ENCODE measurements around the gene EIF1AD.

EIF1AD gene

GRCh38 chr11:66020212-66020611 lies 18.3 kb upstream of the EIF1AD start:
- Histone ChIP-seq H3K27me3 (ENCODE audit: insufficient read depth, low read length) (peaks cover 27% of the 10 kb centered on the region), H3K9ac (ENCODE audit: low read depth, low read length) (no peak overlapping the region), H3K36me3 (ENCODE audit: insufficient read depth, low read depth, low read length) (no peaks in the 10 kb centered on the region), H3K4me1 (ENCODE audit: insufficient read depth, low read length) (no peaks in the 10 kb centered on the region), H3K9me3 (ENCODE audit: insufficient read depth, low read depth, low read length) (no peaks in the 10 kb centered on the region), H3K27ac (ENCODE audit: low read length) (no peak overlapping the region), H3K4me3 (ENCODE audit: low read length) (no peak overlapping the region)

- Histone ChIP-seq H3K4me1 (ENCODE audit: insufficient read depth, low read length) (no peaks in the 10 kb centered on the region), H3K4me3 (ENCODE audit: low read length) (no peak overlapping the region), H3K27ac (ENCODE audit: low read length) (no peak overlapping the region), H3K9ac (ENCODE audit: low read depth, low read length) (no peak overlapping the region), H3K27me3 (ENCODE audit: insufficient read depth, low read length) (peaks cover 21% of the 10 kb centered on the region), H3K9me3 (ENCODE audit: insufficient read depth, low read depth, low read length) (no peaks in the 10 kb centered on the region), H3K36me3 (ENCODE audit: insufficient read depth, low read depth, low read length) (no peaks in the 10 kb centered on the region)
These were observed 15.4 kb upstream of the EIF1AD start for GRCh38 chr11:66017321-66017720.

DNA sequence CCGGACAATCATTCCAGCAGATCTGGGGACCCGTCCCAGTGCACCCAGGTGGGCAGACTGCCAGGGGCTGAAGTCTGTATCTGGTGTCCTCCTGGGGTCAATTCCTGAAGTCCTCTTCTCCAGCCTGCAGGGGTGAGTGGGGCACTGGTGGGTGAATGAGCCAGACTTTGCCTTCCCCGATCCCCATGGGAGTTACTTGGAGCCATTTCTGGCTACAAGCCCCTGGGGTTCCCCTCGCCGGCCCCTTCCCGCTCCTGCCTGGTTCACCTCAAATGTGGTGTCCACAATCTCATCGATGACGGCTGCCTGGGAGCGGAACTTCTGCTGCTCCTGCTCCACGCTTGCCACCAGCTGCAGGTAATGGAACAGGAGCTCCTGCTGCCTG lies 14.8 kb upstream of the EIF1AD start:
- peaks cover 22% of the 10 kb centered on the region for H3K27me3 ChIP-seq (ENCODE audit: insufficient read depth, low read length)
- H3K36me3 ChIP-seq (ENCODE audit: insufficient read depth, low read depth, low read length): no peaks in the 10 kb centered on the region
- H3K4me3 ChIP-seq (ENCODE audit: low read length): no peak overlapping the region
- no peak overlapping the region for H3K27ac ChIP-seq (ENCODE audit: low read length)
- H3K9me3 ChIP-seq (ENCODE audit: insufficient read depth, low read depth, low read length): no peaks in the 10 kb centered on the region
- H3K9ac ChIP-seq (ENCODE audit: low read depth, low read length): no peak overlapping the region
- no peaks in the 10 kb centered on the region for H3K4me1 ChIP-seq (ENCODE audit: insufficient read depth, low read length)

GRCh38 chr11:66015936-66016792 lies 14.2 kb upstream of the EIF1AD start:
- Histone ChIP-seq H3K9ac (ENCODE audit: low read depth, low read length) (no peak overlapping the region), H3K27me3 (ENCODE audit: insufficient read depth, low read length) (peaks cover 22% of the 10 kb centered on the region), H3K9me3 (ENCODE audit: insufficient read depth, low read depth, low read length) (no peaks in the 10 kb centered on the region), H3K27ac (ENCODE audit: low read length) (no peak overlapping the region), H3K4me1 (ENCODE audit: insufficient read depth, low read length) (no peaks in the 10 kb centered on the region), H3K4me3 (ENCODE audit: low read length) (no peak overlapping the region), H3K36me3 (ENCODE audit: insufficient read depth, low read depth, low read length) (no peaks in the 10 kb centered on the region)

DNA sequence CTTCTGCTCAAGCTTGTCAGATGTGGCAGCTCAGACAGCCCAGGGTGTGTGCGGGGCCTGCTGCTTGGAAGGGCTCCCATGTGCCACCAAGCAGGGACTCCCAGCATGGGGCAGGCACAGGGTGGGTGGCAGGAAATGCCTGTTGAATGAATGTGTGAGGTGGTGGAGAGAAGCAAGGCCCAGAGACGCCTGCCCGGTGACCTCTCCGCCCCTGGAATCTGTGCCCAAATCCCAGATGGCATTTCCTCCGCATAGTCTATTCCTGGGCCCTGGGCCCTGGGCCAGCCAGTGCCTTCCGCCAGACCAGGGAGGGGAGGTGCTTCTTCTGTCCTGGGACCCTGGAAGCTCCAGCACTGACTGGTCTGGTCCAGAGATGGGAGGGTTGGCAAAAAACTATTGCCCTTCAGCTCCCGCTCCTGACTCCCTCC lies 13.5 kb upstream of the EIF1AD start:
- H3K9me3 ChIP-seq (ENCODE audit: insufficient read depth, low read depth, low read length): no peaks in the 10 kb centered on the region
- H3K4me3 ChIP-seq (ENCODE audit: low read length): no peak overlapping the region
- H3K27me3 ChIP-seq (ENCODE audit: insufficient read depth, low read length): peaks cover 26% of the 10 kb centered on the region
- no peaks in the 10 kb centered on the region for H3K36me3 ChIP-seq (ENCODE audit: insufficient read depth, low read depth, low read length)
- no peak overlapping the region for H3K9ac ChIP-seq (ENCODE audit: low read depth, low read length)
- no peaks in the 10 kb centered on the region for H3K4me1 ChIP-seq (ENCODE audit: insufficient read depth, low read length)
- H3K27ac ChIP-seq (ENCODE audit: low read length): no peak overlapping the region

DNA sequence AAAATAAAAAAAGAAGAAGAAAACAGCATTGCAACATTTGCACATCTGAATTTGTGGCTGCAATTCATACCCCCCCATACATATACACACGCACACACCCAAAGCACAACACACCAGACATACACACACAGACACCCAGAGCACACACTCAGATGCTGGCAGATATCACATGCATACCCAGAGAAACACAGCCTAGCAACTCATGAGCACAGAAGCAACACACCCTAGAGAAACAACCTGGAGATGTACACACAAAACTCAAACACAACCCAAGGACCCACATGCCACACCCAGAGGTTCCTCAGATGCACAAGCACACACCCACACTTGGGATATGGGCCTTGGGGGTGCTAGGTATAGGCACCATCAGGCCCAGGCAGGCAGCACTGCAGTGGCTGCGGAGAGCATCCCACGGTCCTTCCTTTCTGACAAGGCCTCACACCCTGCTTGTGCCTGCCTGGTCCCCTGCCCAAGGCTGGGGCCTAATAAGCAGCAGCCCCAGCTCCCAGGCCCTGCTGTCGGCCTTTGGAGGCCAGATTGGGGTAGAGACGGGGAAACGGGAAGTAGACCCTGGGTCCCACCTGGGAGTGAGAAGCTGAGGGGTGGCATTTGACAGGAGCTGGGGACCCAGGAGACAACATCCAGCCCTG lies 13.0 kb upstream of the EIF1AD start:
- Histone ChIP-seq H3K9ac (ENCODE audit: low read depth, low read length) (no peak overlapping the region), H3K36me3 (ENCODE audit: insufficient read depth, low read depth, low read length) (no peaks in the 10 kb centered on the region), H3K9me3 (ENCODE audit: insufficient read depth, low read depth, low read length) (no peaks in the 10 kb centered on the region), H3K27me3 (ENCODE audit: insufficient read depth, low read length) (peaks cover 29% of the 10 kb centered on the region), H3K4me3 (ENCODE audit: low read length) (no peak overlapping the region), H3K27ac (ENCODE audit: low read length) (no peak overlapping the region), H3K4me1 (ENCODE audit: insufficient read depth, low read length) (no peaks in the 10 kb centered on the region)

DNA sequence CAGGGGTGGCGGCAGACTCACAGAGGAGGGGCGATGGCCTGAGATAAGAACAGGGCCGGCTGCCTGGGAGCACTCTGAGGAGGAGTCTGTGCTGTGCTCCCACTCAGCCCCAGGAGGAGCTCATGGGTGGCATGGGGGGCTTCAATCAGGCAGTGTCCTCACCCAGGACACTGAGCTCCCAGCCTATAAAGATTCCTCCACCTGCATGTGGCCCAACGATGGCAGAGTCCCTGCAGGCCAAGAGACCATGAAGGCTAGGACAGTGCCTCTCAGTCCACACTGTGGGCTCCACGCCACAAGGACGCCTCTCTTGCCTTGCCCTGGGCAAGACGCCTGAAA lies 11.8 kb upstream of the EIF1AD start:
- no peaks in the 10 kb centered on the region for H3K4me1 ChIP-seq (ENCODE audit: insufficient read depth, low read length)
- H3K9me3 ChIP-seq (ENCODE audit: insufficient read depth, low read depth, low read length): no peaks in the 10 kb centered on the region
- no peaks in the 10 kb centered on the region for H3K36me3 ChIP-seq (ENCODE audit: insufficient read depth, low read depth, low read length)
- H3K27me3 ChIP-seq (ENCODE audit: insufficient read depth, low read length): peaks cover 29% of the 10 kb centered on the region
- H3K27ac ChIP-seq (ENCODE audit: low read length): no peak overlapping the region
- H3K9ac ChIP-seq (ENCODE audit: low read depth, low read length): no peak overlapping the region
- no peak overlapping the region for H3K4me3 ChIP-seq (ENCODE audit: low read length)

- no peak overlapping the region for H3K27ac ChIP-seq (ENCODE audit: low read length)
- H3K36me3 ChIP-seq (ENCODE audit: insufficient read depth, low read depth, low read length): no peaks in the 10 kb centered on the region
- H3K9ac ChIP-seq (ENCODE audit: low read depth, low read length): no peak overlapping the region
- no peaks in the 10 kb centered on the region for H3K9me3 ChIP-seq (ENCODE audit: insufficient read depth, low read depth, low read length)
- peaks cover 29% of the 10 kb centered on the region for H3K27me3 ChIP-seq (ENCODE audit: insufficient read depth, low read length)
- no peak overlapping the region for H3K4me3 ChIP-seq (ENCODE audit: low read length)
- H3K4me1 ChIP-seq (ENCODE audit: insufficient read depth, low read length): no peaks in the 10 kb centered on the region
These were observed 11.2 kb upstream of the EIF1AD start for GRCh38 chr11:66012946-66013761.

- H3K4me1 ChIP-seq (ENCODE audit: insufficient read depth, low read length): no peaks in the 10 kb centered on the region
- H3K27me3 ChIP-seq (ENCODE audit: insufficient read depth, low read length): peaks cover 29% of the 10 kb centered on the region
- H3K9ac ChIP-seq (ENCODE audit: low read depth, low read length): no peak overlapping the region
- no peaks in the 10 kb centered on the region for H3K9me3 ChIP-seq (ENCODE audit: insufficient read depth, low read depth, low read length)
- no peak overlapping the region for H3K27ac ChIP-seq (ENCODE audit: low read length)
- H3K36me3 ChIP-seq (ENCODE audit: insufficient read depth, low read depth, low read length): no peaks in the 10 kb centered on the region
- H3K4me3 ChIP-seq (ENCODE audit: low read length): no peak overlapping the region; the same call in 1 of the 2 replicates
These were observed 10.5 kb upstream of the EIF1AD start for GRCh38 chr11:66012371-66012945.

- Histone ChIP-seq H3K27me3 (ENCODE audit: insufficient read depth, low read length) (peaks cover 29% of the 10 kb centered on the region), H3K27ac (ENCODE audit: low read length) (no peak within 1 kb of the TSS), H3K9ac (ENCODE audit: low read depth, low read length) (no peak within 1 kb of the TSS), H3K4me1 (ENCODE audit: insufficient read depth, low read length) (peaks cover 3% of the 10 kb centered on the region; the same call in 1 of the 2 replicates), H3K36me3 (ENCODE audit: insufficient read depth, low read depth, low read length) (no peaks in the 10 kb centered on the region), H3K4me3 (ENCODE audit: low read length) (peak within 1 kb of the TSS; percentile 32; the same call in 1 of the 2 replicates), H3K9me3 (ENCODE audit: insufficient read depth, low read depth, low read length) (no peaks in the 10 kb centered on the region)
These were observed 9.9 kb upstream of the EIF1AD start, which contains the start of gene CST6 for GRCh38 chr11:66011785-66012303. Gene CST6, plus strand, starts transcription at chr11:66012008. Its CDS starts 37 bp downstream, at chr11:66012045.

DNA sequence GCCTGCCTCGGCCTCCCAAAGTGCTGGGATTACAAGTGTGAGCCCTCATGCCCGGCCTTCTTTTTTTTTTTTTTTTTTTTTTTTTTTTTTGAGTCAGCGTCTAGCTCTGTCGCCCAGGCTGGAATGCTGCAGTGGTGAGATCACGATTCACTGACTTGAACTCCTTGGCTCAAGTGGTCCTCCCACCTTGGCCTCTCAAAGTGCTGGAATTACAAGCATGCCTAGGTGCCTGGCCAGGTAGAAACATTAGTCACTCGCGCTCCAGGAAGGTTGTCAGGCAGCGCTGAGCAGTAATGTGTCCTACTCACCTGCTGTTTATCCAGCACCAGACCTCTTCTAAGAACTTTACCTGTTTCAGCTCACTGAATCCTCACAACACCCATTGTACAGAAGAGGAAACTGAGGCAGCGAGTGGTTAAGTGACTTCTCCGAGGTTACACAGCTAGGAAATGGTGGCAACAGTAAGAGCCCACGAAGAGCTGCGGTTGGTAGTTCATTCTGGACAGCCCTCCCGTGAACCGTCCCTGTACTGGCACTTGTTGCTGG lies 9.4 kb upstream of the EIF1AD start:
- Histone ChIP-seq H3K27ac (ENCODE audit: low read length) (no peak overlapping the region), H3K4me1 (ENCODE audit: insufficient read depth, low read length) (peaks cover 4% of the 10 kb centered on the region; the same call in 1 of the 2 replicates), H3K4me3 (ENCODE audit: low read length) (peak overlapping the region; percentile 32; the same call in 1 of the 2 replicates), H3K9ac (ENCODE audit: low read depth, low read length) (no peak overlapping the region), H3K9me3 (ENCODE audit: insufficient read depth, low read depth, low read length) (no peaks in the 10 kb centered on the region), H3K27me3 (ENCODE audit: insufficient read depth, low read length) (peaks cover 29% of the 10 kb centered on the region), H3K36me3 (ENCODE audit: insufficient read depth, low read depth, low read length) (no peaks in the 10 kb centered on the region)
